Breast epithelium (tissue), 3 donors: Measurements from ENCODE around the gene CCBE1.

Source experiments
- POLR2A ChIP-seq: fragments of 450-650 bp; IDR thresholded peaks from one replicate; pipeline ENCODE4 v1.6.1; 2016; ENCODE audit warnings: antibody characterized with exemption, mild to moderate bottlenecking, moderate library complexity
- POLR2AphosphoS5 ChIP-seq, 3 donors: sonication (generic); formaldehyde crosslinking; IDR thresholded peaks; one replicate each; pipeline ENCODE4 v1.6.1; 2017; ENCODE audit warnings: antibody characterized with exemption in 3 of 3
- TF ChIP-seq, protein P1 (sequence below), 3 donors: fragments of 450-650 bp; IDR thresholded peaks; one replicate each; pipeline ENCODE4 v1.5.1; 2016 to 2017; ENCODE audit warnings: antibody characterized with exemption in 3 of 3, mild to moderate bottlenecking in 3 of 3, moderate library complexity in 3 of 3

DNA sequence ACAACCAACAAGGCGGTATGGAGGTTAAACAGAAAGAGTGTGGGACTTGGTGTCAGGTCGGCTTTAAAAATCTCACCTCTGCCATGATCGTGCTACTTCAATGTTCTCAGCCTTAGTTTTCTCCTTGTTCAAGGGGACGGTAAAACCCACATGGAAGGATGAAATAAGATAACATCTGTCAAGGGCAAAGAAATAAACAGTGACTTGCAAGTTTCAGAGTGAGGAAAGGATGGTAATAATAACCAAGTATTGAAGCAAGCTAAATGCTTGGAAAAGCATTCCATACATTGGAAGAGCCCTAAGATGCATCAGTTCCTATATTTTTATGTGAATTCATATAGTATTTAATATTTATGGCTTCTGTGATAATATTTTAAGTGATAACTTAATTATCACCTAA is 308.4 kb downstream of the CCBE1 start:
- TF ChIP-seq POLR2AphosphoS5 (IDR thresholded peaks at IDR 0.05) (no peak), POLR2A (no peak)
- TF ChIP-seq, protein P1, sequence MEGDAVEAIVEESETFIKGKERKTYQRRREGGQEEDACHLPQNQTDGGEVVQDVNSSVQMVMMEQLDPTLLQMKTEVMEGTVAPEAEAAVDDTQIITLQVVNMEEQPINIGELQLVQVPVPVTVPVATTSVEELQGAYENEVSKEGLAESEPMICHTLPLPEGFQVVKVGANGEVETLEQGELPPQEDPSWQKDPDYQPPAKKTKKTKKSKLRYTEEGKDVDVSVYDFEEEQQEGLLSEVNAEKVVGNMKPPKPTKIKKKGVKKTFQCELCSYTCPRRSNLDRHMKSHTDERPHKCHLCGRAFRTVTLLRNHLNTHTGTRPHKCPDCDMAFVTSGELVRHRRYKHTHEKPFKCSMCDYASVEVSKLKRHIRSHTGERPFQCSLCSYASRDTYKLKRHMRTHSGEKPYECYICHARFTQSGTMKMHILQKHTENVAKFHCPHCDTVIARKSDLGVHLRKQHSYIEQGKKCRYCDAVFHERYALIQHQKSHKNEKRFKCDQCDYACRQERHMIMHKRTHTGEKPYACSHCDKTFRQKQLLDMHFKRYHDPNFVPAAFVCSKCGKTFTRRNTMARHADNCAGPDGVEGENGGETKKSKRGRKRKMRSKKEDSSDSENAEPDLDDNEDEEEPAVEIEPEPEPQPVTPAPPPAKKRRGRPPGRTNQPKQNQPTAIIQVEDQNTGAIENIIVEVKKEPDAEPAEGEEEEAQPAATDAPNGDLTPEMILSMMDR (IDR thresholded peaks at IDR 0.05) = no peak
